Liver (tissue), 10 donors: ENCODE data around the gene CADM3. TPM values are rescaled to one million over a fixed set of nuclear protein-coding genes. Genes with fewer than 3 reads are reported as not detected.

Source experiments
- DNase-seq: peaks from one replicate; pipeline ENCODE4 v3.0.0-alpha.2; 2017; ENCODE audit warnings: low spot score
- H3K27ac ChIP-seq, 2 donors: one replicate each; pipeline ENCODE4 v1.7.0; 2013; ENCODE audit warnings: inconsistent platforms in 2 of 2, low read length in 2 of 2, control low read depth in 1 of 2, low read depth in 1 of 2, mild to moderate bottlenecking in 1 of 2
- H3K27me3 ChIP-seq, 4 donors: one replicate each; pipeline versions ENCODE4 v1.6.1 to v1.7.0; 2013; ENCODE audit warnings: low read length in 3 of 4, inconsistent platforms in 1 of 4, mild to moderate bottlenecking in 1 of 4, moderate library complexity in 1 of 4; ENCODE audit not compliant: control insufficient read depth in 4 of 4, insufficient read depth in 4 of 4
- H3K36me3 ChIP-seq, 4 donors: one replicate each; pipeline versions ENCODE4 v1.6.1 to v1.7.0; 2013; ENCODE audit warnings: low read length in 3 of 4, mild to moderate bottlenecking in 3 of 4, low read depth in 1 of 4, moderate library complexity in 1 of 4; ENCODE audit not compliant: control insufficient read depth in 4 of 4, insufficient read depth in 3 of 4
- H3K4me1 ChIP-seq, 4 donors: one replicate each; pipeline versions ENCODE4 v1.6.1 to v1.7.0; 2013; ENCODE audit warnings: low read length in 3 of 4, mild to moderate bottlenecking in 3 of 4, moderate library complexity in 1 of 4; ENCODE audit not compliant: control insufficient read depth in 4 of 4, insufficient read depth in 4 of 4
- H3K4me3 ChIP-seq, 3 donors: one replicate each; pipeline versions ENCODE4 v1.6.1 to v1.7.0; 2013; ENCODE audit warnings: low read length in 3 of 3, control low read depth in 1 of 3, low read depth in 1 of 3, mild to moderate bottlenecking in 1 of 3
- H3K9ac ChIP-seq, 2 donors: one replicate each; pipeline ENCODE4 v1.7.0; 2013; ENCODE audit warnings: low read length in 2 of 2, mild to moderate bottlenecking in 2 of 2, moderate library complexity in 2 of 2, control low read depth in 1 of 2, low read depth in 1 of 2
- H3K9me3 ChIP-seq, 4 donors: one replicate each; pipeline versions ENCODE4 v1.6.1 to v1.7.0; 2013; ENCODE audit warnings: low read length in 3 of 4; ENCODE audit not compliant: control insufficient read depth in 4 of 4
- CTCF ChIP-seq: fragments of 150-350 bp; IDR thresholded peaks from 2 replicates; pipeline ENCODE4 v1.5.1; 2017; ENCODE audit warnings: improper control_type of control experiment, low read depth, low read length; ENCODE audit not compliant: missing input control
- FOXA2 ChIP-seq: IDR thresholded peaks from 2 replicates; pipeline ENCODE4 v1.6.1; 2016; ENCODE audit warnings: antibody characterized with exemption
- GABPA ChIP-seq, 2 donors: IDR thresholded peaks in 1 of 2; conservative IDR thresholded peaks in 1 of 2; 2 replicates each; pipeline ENCODE4 v1.6.1; 2016; ENCODE audit warnings: antibody characterized with exemption in 2 of 2, mild to moderate bottlenecking in 1 of 2, moderate library complexity in 1 of 2
- HNF4A ChIP-seq, 2 donors: conservative IDR thresholded peaks; 2 replicates each; pipeline ENCODE4 v1.6.1; 2016; ENCODE audit warnings: antibody characterized with exemption in 2 of 2, mild to moderate bottlenecking in 2 of 2
- JUND ChIP-seq, 2 donors: IDR thresholded peaks; 2 replicates each; pipeline ENCODE4 v1.6.1; 2016; ENCODE audit warnings: antibody characterized with exemption in 2 of 2
- NR2F2 ChIP-seq: IDR thresholded peaks from 2 replicates; pipeline ENCODE4 v1.6.1; 2016; ENCODE audit warnings: antibody characterized with exemption
- RAD21 ChIP-seq, 2 donors: IDR thresholded peaks; 2 replicates each; pipeline ENCODE4 v1.6.1; 2016; ENCODE audit warnings: antibody characterized with exemption in 2 of 2, mild to moderate bottlenecking in 2 of 2
- RXRA ChIP-seq, 2 donors: IDR thresholded peaks; 2 replicates each; pipeline ENCODE4 v1.6.1; 2017 to 2018; ENCODE audit warnings: antibody characterized with exemption in 2 of 2, mild to moderate bottlenecking in 1 of 2
- SP1 ChIP-seq: IDR thresholded peaks from 2 replicates; pipeline ENCODE4 v1.6.1; 2018; ENCODE audit warnings: antibody characterized with exemption, mild to moderate bottlenecking
- YY1 ChIP-seq: IDR thresholded peaks from 2 replicates; pipeline ENCODE4 v1.6.1; 2016; ENCODE audit warnings: antibody characterized with exemption, mild to moderate bottlenecking
- WGBS: extraction: QIAGEN DNeasy Blood & Tissue Kit; methylation state at CpG from one replicate; pipeline ENCODE4 v1.1.7; 2013; 5-methylcytosine and 5-hydroxymethylcytosine counted together
- polyA plus RNA-seq, 2 donors: library from polyadenylated mRNA; stranded (reverse) in 1 of 2; unstranded in 1 of 2; fragments of 200-250 nt in 1 of 2; fragments of >200 nt in 1 of 2; fragmentation: Nextera tagmentation in 1 of 2; extraction: Ambion mirVana in 1 of 2; gene quantifications; one replicate each; pipeline versions ENCODE4 v1.2.1 to v1.2.3, GENCODE V29; 2013 to 2015
- small RNA-seq: library from RNA; depleted of rRNA; stranded (forward); fragments of <200 nt; gene quantifications from one replicate; pipeline ENCODE3, GENCODE V24; 2014
- total RNA-seq, 2 donors: library from RNA; depleted of rRNA; stranded (reverse); fragments of >200 nt; gene quantifications; one replicate each; pipeline ENCODE4 v1.2.3, GENCODE V29; 2014
- TF ChIP-seq, protein P1 (sequence below): IDR thresholded peaks from 2 replicates; pipeline ENCODE4 v1.6.1; 2016; ENCODE audit warnings: antibody characterized with exemption
- donor health status: healthy.
- donor health status: healthy.
- donor health status: healthy.
- donor health status: healthy.
- donor health status: healthy.

CADM3 gene
- total and polyA plus RNA-seq, 4 donors: 0.14 to 0.25 (median 0.16) TPM

- Histone ChIP-seq H3K27me3 (peaks cover 0 to 4% (median 0%) of the 10 kb centered on the region in 4 donors), H3K4me3 (no peak overlapping the region), H3K9me3 (peaks cover 0 to 15% (median 1%) of the 10 kb centered on the region in 4 donors), H3K36me3 (peaks cover 0 to 2% (median 0%) of the 10 kb centered on the region in 4 donors), H3K4me1 (no peaks in the 10 kb centered on the region), H3K27ac (no peak overlapping the region), H3K9ac (no peak overlapping the region)
- DNase-seq: no peak
- no peak for TF ChIP-seq FOXA2
- no peak for TF ChIP-seq NR2F2
- TF ChIP-seq RAD21 (IDR thresholded peaks at IDR 0.05): no peak
- TF ChIP-seq HNF4A (conservative IDR thresholded peaks at IDR 0.05): no peak
- TF ChIP-seq JUND (IDR thresholded peaks at IDR 0.05): no peak
- TF ChIP-seq SP1: no peak
- TF ChIP-seq CTCF: no peak
- TF ChIP-seq, protein P1, sequence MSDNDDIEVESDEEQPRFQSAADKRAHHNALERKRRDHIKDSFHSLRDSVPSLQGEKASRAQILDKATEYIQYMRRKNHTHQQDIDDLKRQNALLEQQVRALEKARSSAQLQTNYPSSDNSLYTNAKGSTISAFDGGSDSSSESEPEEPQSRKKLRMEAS: no peak
- no peak for TF ChIP-seq GABPA (IDR thresholded peaks at IDR 0.05 in 1 of 2, conservative IDR thresholded peaks at IDR 0.05 in 1 of 2)
- WGBS: 87% methylated on average over 1 of the region's 1 CpG
These were observed 76.9 kb downstream of the CADM3 start for GRCh38 chr1:159248311-159248710.

GRCh38 chr1:159250638-159251216 lies 79.3 kb downstream of the CADM3 start:
- DNase-seq: no peak
- Histone ChIP-seq H3K36me3 (peaks cover 0 to 2% (median 0%) of the 10 kb centered on the region in 4 donors), H3K4me3 (no peak overlapping the region), H3K9ac (no peak overlapping the region), H3K27ac (no peak overlapping the region), H3K4me1 (no peaks in the 10 kb centered on the region), H3K27me3 (peaks cover 0 to 4% (median 0%) of the 10 kb centered on the region in 4 donors), H3K9me3 (peaks cover 0 to 11% (median 1%) of the 10 kb centered on the region in 4 donors)
- WGBS: 69% methylated on average over 8 of the region's 8 CpGs
- peak; percentile 17 for TF ChIP-seq CTCF
- peak; percentile 41 to 60 for TF ChIP-seq RAD21 (IDR thresholded peaks at IDR 0.05)
- TF ChIP-seq YY1: no peak
- TF ChIP-seq RXRA (IDR thresholded peaks at IDR 0.05): no peak

Small RNA genes lying within 50 kb of the gene (small RNA-seq; reads per million reads assigned to genes)
- not detected for gene RNA5SP60

Other genes with a start within 250 kb of the CADM3 start
- gene PYHIN1, start 240.1 kb upstream of the CADM3 start, total RNA-seq: 1 to 10 TPM in 1 of 2 donors, under 1 TPM in 1; 0.61 to 1.3 TPM
- gene PYHIN1, start 240.1 kb upstream of the CADM3 start, polyA plus RNA-seq: under 1 TPM; 0.32 to 0.88 TPM
- 10 to 100 TPM in 1 of 2 donors, 1 to 10 TPM in 1; 8.5 to 10.3 TPM for gene IFI16, start 161.7 kb upstream of the CADM3 start, total RNA-seq
- 1 to 10 TPM; 7.9 to 9.5 TPM for gene IFI16, start 161.7 kb upstream of the CADM3 start, polyA plus RNA-seq
- gene AIM2, start 94.8 kb upstream of the CADM3 start, total RNA-seq: under 1 TPM; 0.28 to 0.42 TPM
- under 1 TPM; 0.28 to 0.33 TPM for gene AIM2, start 94.8 kb upstream of the CADM3 start, polyA plus RNA-seq
- gene ACKR1, start 33.3 kb downstream of the CADM3 start, total RNA-seq: 10 to 100 TPM in 1 of 2 donors, under 1 TPM in 1; 0.08 to 17.2 TPM
- gene ACKR1, start 33.3 kb downstream of the CADM3 start, polyA plus RNA-seq: under 1 TPM in 1 of 2 donors, not detected in 1; 0.48 TPM
- 1 to 10 TPM in 1 of 2 donors, under 1 TPM in 1; 0.08 to 3.5 TPM for gene FCER1A, start 130.7 kb downstream of the CADM3 start, total RNA-seq
- gene FCER1A, start 130.7 kb downstream of the CADM3 start, polyA plus RNA-seq: under 1 TPM in 1 of 2 donors, not detected in 1; 0.48 TPM